Measurements from ENCODE around the gene HIP1R. TPM values are rescaled to one million over a fixed set of nuclear protein-coding genes. Genes with fewer than 3 reads are reported as not detected.

Gene HIP1R
- total and polyA plus RNA-seq, 7 donors, result 4.2 to 77.4 (median 15.2) TPM

DNA sequence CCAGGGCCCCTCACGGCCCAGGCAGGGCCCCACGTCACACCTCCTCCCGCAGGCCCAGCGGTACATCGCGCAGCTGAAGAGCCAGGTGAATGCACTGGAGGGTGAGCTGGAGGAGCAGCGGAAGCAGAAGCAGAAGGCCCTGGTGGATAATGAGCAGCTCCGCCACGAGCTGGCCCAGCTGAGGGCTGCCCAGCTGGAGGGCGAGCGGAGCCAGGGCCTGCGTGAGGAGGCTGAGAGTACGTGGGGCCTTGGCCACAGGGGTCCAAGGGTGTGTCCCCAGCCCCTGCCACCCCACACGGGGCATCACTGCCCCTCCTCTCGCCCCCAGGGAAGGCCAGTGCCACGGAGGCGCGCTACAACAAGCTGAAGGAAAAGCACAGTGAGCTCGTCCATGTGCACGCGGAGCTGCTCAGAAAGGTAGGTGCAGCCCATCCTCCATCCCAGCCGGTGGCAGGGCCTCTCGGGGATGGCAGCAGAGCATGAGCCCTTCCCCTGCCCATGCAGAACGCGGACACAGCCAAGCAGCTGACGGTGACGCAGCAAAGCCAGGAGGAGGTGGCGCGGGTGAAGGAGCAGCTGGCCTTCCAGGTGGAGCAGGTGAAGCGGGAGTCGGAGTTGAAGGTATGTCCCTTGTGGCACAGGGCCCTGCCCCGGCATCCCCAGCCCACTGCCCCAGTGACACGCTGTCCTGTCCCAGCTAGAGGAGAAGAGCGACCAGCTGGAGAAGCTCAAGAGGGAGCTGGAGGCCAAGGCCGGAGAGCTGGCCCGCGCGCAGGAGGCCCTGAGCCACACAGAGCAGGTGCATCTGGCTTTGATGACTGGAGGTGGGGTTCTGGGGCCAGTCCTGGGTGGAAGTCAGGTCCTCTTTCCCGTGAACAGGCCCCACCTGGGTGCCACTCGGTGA lies 20.9 kb downstream of the HIP1R start:
- Histone ChIP-seq H3K4me3 (no peak overlapping the region), H3K36me3 (no peaks in the 10 kb centered on the region), H3K4me1 (peaks cover 0 to 20% (median 13%) of the 10 kb centered on the region in 4 donors), H3K9me3 (no peaks in the 10 kb centered on the region), H3K27me3 (no peaks in the 10 kb centered on the region), H3K27ac (no peak overlapping the region)
- intact Hi-C loops (cut with DNase I), result no loop called here
- WGBS, 2 donors, result 91 to 93% methylated on average over 40 of the region's 40 CpGs
- no peak for TF ChIP-seq CTCF (IDR thresholded peaks at IDR 0.05)
- no peak for TF ChIP-seq POLR2A (IDR thresholded peaks at IDR 0.05)
- DNase-seq, result no peak

DNA sequence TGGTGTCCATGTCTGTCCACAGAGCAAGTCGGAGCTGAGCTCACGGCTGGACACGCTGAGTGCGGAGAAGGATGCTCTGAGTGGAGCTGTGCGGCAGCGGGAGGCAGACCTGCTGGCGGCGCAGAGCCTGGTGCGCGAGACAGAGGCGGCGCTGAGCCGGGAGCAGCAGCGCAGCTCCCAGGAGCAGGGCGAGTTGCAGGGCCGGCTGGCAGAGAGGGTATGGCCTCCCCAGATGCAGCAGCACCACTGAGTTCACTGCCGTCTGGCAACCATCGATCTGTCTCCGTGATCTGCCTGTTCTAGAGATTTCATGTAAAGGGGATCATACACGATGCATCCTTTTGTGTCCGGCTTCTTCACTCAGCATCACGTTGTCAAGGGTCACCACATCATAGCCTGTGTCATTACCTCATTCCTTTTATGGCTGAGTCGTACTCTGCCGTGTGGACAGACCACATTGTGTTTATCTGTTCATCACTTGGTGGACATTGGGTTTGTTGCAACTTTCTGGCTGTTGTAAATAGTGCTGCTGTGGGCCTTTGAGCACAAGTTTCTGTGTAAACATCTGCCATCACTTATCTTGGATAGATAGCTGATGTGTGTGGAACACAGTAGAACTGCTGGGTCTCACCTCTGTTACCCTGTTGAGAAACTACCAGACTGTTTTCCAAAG lies 21.9 kb downstream of the HIP1R start:
- H3K9me3 ChIP-seq, result no peaks in the 10 kb centered on the region
- H3K4me3 ChIP-seq, result no peak overlapping the region
- peaks cover 0 to 18% (median 14%) of the 10 kb centered on the region in 4 donors for H3K4me1 ChIP-seq
- 86 to 88% methylated on average over 24 of the region's 24 CpGs for WGBS, 2 donors
- no peak overlapping the region for H3K27ac ChIP-seq
- no peaks in the 10 kb centered on the region for H3K27me3 ChIP-seq
- intact Hi-C loops (cut with DNase I), result no loop called here
- no peak for DNase-seq
- TF ChIP-seq POLR2A (IDR thresholded peaks at IDR 0.05) (no peak), EP300 (IDR thresholded peaks at IDR 0.05) (no peak), POLR2AphosphoS5 (IDR thresholded peaks at IDR 0.05) (no peak), CTCF (IDR thresholded peaks at IDR 0.05) (no peak)
- H3K36me3 ChIP-seq, result no peaks in the 10 kb centered on the region

DNA sequence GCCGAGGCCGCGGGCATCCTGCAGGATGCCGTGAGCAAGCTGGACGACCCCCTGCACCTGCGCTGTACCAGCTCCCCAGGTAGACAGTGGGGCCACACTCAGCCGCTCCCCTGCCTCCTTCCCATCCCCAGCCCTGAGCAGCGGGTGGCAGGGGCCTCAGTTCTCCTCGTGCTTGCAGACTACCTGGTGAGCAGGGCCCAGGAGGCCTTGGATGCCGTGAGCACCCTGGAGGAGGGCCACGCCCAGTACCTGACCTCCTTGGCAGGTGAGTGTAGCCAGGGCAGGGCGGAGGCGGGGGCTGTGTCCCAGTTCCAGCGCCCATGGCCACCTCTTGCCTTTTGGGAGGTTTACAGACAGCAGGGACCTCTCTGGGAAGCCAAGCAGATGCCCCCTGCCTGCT lies 22.9 kb downstream of the HIP1R start:
- no peak for TF ChIP-seq POLR2A (IDR thresholded peaks at IDR 0.05)
- intact Hi-C loops (cut with DNase I), result no loop called here
- no peak for DNase-seq
- Histone ChIP-seq H3K36me3 (no peaks in the 10 kb centered on the region), H3K4me3 (no peak overlapping the region), H3K4me1 (peaks cover 0 to 10% (median 8%) of the 10 kb centered on the region in 4 donors), H3K27ac (no peak overlapping the region), H3K27me3 (no peaks in the 10 kb centered on the region), H3K9me3 (no peaks in the 10 kb centered on the region)
- WGBS, 2 donors, result 61 to 85% methylated on average over 14 of the region's 14 CpGs

GRCh38 chr12:122858591-122859302 lies 23.5 kb downstream of the HIP1R start:
- no peaks in the 10 kb centered on the region for H3K9me3 ChIP-seq
- 85 to 92% methylated on average over 22 of the region's 22 CpGs for WGBS, 2 donors
- H3K4me3 ChIP-seq, result no peak overlapping the region
- H3K4me1 ChIP-seq, result peaks cover 0 to 10% (median 8%) of the 10 kb centered on the region in 4 donors
- H3K27ac ChIP-seq, result no peak overlapping the region
- DNase-seq, result no peak
- no peaks in the 10 kb centered on the region for H3K36me3 ChIP-seq
- intact Hi-C loops (cut with DNase I), result no loop called here
- TF ChIP-seq EP300 (IDR thresholded peaks at IDR 0.05), result no peak
- no peak for TF ChIP-seq POLR2A (IDR thresholded peaks at IDR 0.05)
- no peak for TF ChIP-seq CTCF (IDR thresholded peaks at IDR 0.05)
- no peak for TF ChIP-seq POLR2AphosphoS5 (IDR thresholded peaks at IDR 0.05)
- H3K27me3 ChIP-seq, result no peaks in the 10 kb centered on the region

Data from sigmoid colon (tissue), 7 donors.